ENCODE results near the gene HOXB13. TPM values are rescaled to one million over a fixed set of nuclear protein-coding genes. Genes with fewer than 3 reads are reported as not detected.

Gene HOXB13
- not detected in 2 replicates for total RNA-seq

GRCh38 chr17:48728232-48729231, at the start of gene HOXB13:
TSS of gene HOXB13 (minus strand) at chr17:48728750. CDS start at chr17:48728593, 157 bp downstream.

GRCh38 chr17:48722915-48723422, 5.6 kb downstream of the HOXB13 start, which contains the start of gene PRAC2:
TSS of gene PRAC2 (plus strand) at chr17:48723185. CDS start at chr17:48724411, 1,226 bp downstream.

GRCh38 chr17:48722201-48722907, 6.2 kb downstream of the HOXB13 start, which contains the start of gene PRAC1:
TSS of gene PRAC1 (minus strand) at chr17:48722518. CDS start at chr17:48722392, 126 bp downstream.

Other genes with a start within 250 kb of the HOXB13 start
- not detected in 2 replicates for gene HOXB1, start 197.7 kb downstream of the HOXB13 start, total RNA-seq
- gene HOXB2, start 183.6 kb downstream of the HOXB13 start, total RNA-seq, result 28.7 and 38.7 TPM in 2 replicates
- gene HOXB4, start 150.4 kb downstream of the HOXB13 start, total RNA-seq, result 10.3 and 12.5 TPM in 2 replicates
- gene HOXB3, start 138.5 kb downstream of the HOXB13 start, total RNA-seq, result 26.4 and 44.7 TPM in 2 replicates
- gene HOXB5, start 135.0 kb downstream of the HOXB13 start, total RNA-seq, result 8.4 and 18.9 TPM in 2 replicates
- 64.5 and 66.3 TPM in 2 replicates for gene HOXB6, start 123.8 kb downstream of the HOXB13 start, total RNA-seq
- gene HOXB7, start 117.7 kb downstream of the HOXB13 start, total RNA-seq, result 13.2 and 14.9 TPM in 2 replicates
- 0.39 and 1.4 TPM in 2 replicates for gene HOXB8, start 113.5 kb downstream of the HOXB13 start, total RNA-seq
- gene HOXB9, start 102.4 kb downstream of the HOXB13 start, total RNA-seq, result not detected in 2 replicates
- gene PRAC1, start 6.2 kb downstream of the HOXB13 start, total RNA-seq, result not detected in 2 replicates
- gene PRAC2, start 5.6 kb downstream of the HOXB13 start, total RNA-seq, result not detected in 2 replicates
- 2.5 TPM in 1 of 2 replicates, not detected in the other for gene TTLL6, start 88.5 kb upstream of the HOXB13 start, total RNA-seq
- gene CALCOCO2, start 102.3 kb upstream of the HOXB13 start, total RNA-seq, result 44.1 and 48.6 TPM in 2 replicates
- gene ATP5MC1, start 164.0 kb upstream of the HOXB13 start, total RNA-seq, result 81.8 and 150 TPM in 2 replicates
- gene UBE2Z, start 179.7 kb upstream of the HOXB13 start, total RNA-seq, result 69.9 and 83.8 TPM in 2 replicates
- 63.6 and 141 TPM in 2 replicates for gene SNF8, start 216.1 kb upstream of the HOXB13 start, total RNA-seq
- not detected in 2 replicates for gene GIP, start 239.8 kb upstream of the HOXB13 start, total RNA-seq

Data from epithelial cell of alveolus of lung (primary cell).